GM21423 (cell line): Measurements from ENCODE around the gene DENND2A.
"Not testable (repeated sequence)": the region's sequence is repeated elsewhere in the genome, so short reads cannot be mapped to it uniquely, and the experiment has no call there.

Experiments
- ATAC-seq: cut with Tn5 transposase; IDR thresholded peaks from one replicate; pipeline ENCODE4 v1.9.1; 2021; ENCODE audit warnings: mild to moderate bottlenecking, moderate library complexity; ENCODE audit not compliant: unreplicated experiment

The DENND2A gene

GRCh38 chr7:140518370-140519006 is 122.1 kb downstream of the DENND2A start:
- ATAC-seq: no peak

- peak; percentile 70 for ATAC-seq
Observed at GRCh38 chr7:140517546-140518369, 122.9 kb downstream of the DENND2A start.

GRCh38 chr7:140512317-140513000 is 128.2 kb downstream of the DENND2A start:
- ATAC-seq: no peak

- no peak for ATAC-seq
Observed at GRCh38 chr7:140509789-140510188, 130.8 kb downstream of the DENND2A start.

GRCh38 chr7:140507556-140507955 is 133.1 kb downstream of the DENND2A start:
- not testable (repeated sequence) for ATAC-seq

GRCh38 chr7:140506788-140507464 is 133.7 kb downstream of the DENND2A start:
- no peak for ATAC-seq

GRCh38 chr7:140501966-140502365 is 138.6 kb downstream of the DENND2A start:
- no peak for ATAC-seq

GRCh38 chr7:140497807-140498206 is 142.8 kb downstream of the DENND2A start:
- ATAC-seq: not testable (repeated sequence)

- ATAC-seq: no peak
Observed at GRCh38 chr7:140497241-140497769, 143.3 kb downstream of the DENND2A start.

- no peak for ATAC-seq
Observed at GRCh38 chr7:140495514-140496097, 145.0 kb downstream of the DENND2A start.

- no peak for ATAC-seq
Observed at GRCh38 chr7:140494867-140495266, 145.7 kb downstream of the DENND2A start.

- no peak for ATAC-seq
Observed at GRCh38 chr7:140489026-140489359, 151.6 kb downstream of the DENND2A start.

GRCh38 chr7:140485500-140486265 is 154.9 kb downstream of the DENND2A start:
- no peak for ATAC-seq

GRCh38 chr7:140484951-140485499 is 155.6 kb downstream of the DENND2A start:
- no peak for ATAC-seq

GRCh38 chr7:140484479-140484878 is 156.1 kb downstream of the DENND2A start:
- no peak for ATAC-seq

- no peak for ATAC-seq
Observed at GRCh38 chr7:140479739-140480084, 160.9 kb downstream of the DENND2A start.

- peak; percentile 95 for ATAC-seq
Observed at GRCh38 chr7:140479062-140479738, 161.4 kb downstream of the DENND2A start, which contains the start of gene MKRN1. Gene MKRN1, minus strand, starts transcription at chr7:140479505. Its CDS starts 161 bp downstream, at chr7:140479344.

- peak; percentile 21 for ATAC-seq
Observed at GRCh38 chr7:140478246-140479061, 162.2 kb downstream of the DENND2A start.
